Kidney epithelial cell (primary cell): ENCODE measurements around the gene COQ10B. TPM values are rescaled to one million over a fixed set of nuclear protein-coding genes. Genes with fewer than 3 reads are reported as not detected.

Source experiments
- total RNA-seq: library from RNA; depleted of rRNA; stranded (reverse); fragments of >200 nt; gene quantifications from 2 replicates; pipeline ENCODE4 v1.2.3, GENCODE V29; 2015

COQ10B gene
- total RNA-seq, 1 donor from 2014 or later = 26.4 TPM

Other genes with a start within 250 kb of the COQ10B start
- 2.4 and 4.3 TPM in 2 replicates for gene ANKRD44, start 142.8 kb upstream of the COQ10B start, total RNA-seq
- gene SF3B1, start 18.5 kb upstream of the COQ10B start, total RNA-seq = 141 and 148 TPM in 2 replicates
- 204 and 237 TPM in 2 replicates for gene HSPD1, start 46.3 kb downstream of the COQ10B start, total RNA-seq
- 91.7 and 96.5 TPM in 2 replicates for gene HSPE1, start 46.8 kb downstream of the COQ10B start, total RNA-seq
- 37.1 and 55.4 TPM in 2 replicates for gene MOB4, start 62.5 kb downstream of the COQ10B start, total RNA-seq
- gene RFTN2, start 222.0 kb downstream of the COQ10B start, total RNA-seq = under 0.01 and 0.07 TPM in 2 replicates